Effector memory CD4-positive, alpha-beta T cell (primary cell): ENCODE measurements around the gene ATXN2.
"Not testable (repeated sequence)": the region's sequence is repeated elsewhere in the genome, so short reads cannot be mapped to it uniquely, and the experiment has no call there.

Experiments used
- DNase-seq, 3 donors: peaks; one replicate each; pipeline ENCODE4 v3.0.0-alpha.2; 2020
- H3K27ac ChIP-seq: 2 replicates; pipeline ENCODE4 v1.7.0; 2013; ENCODE audit warnings: mild to moderate bottlenecking, low read length, moderate library complexity; ENCODE audit not compliant: insufficient read depth, poor library complexity, severe bottlenecking
- H3K27me3 ChIP-seq: replicated peaks from 2 replicates; pipeline ENCODE4 v1.7.0; 2013; ENCODE audit warnings: mild to moderate bottlenecking, low read length; ENCODE audit not compliant: insufficient read depth, control insufficient read depth, poor library complexity, severe bottlenecking
- H3K36me3 ChIP-seq: 2 replicates; pipeline ENCODE4 v1.7.0; 2013; ENCODE audit warnings: mild to moderate bottlenecking, low read length, moderate library complexity; ENCODE audit not compliant: control insufficient read depth, insufficient read depth
- H3K4me1 ChIP-seq: 2 replicates; pipeline ENCODE4 v1.7.0; 2013; ENCODE audit warnings: low read length, mild to moderate bottlenecking; ENCODE audit not compliant: control insufficient read depth, insufficient read depth, poor library complexity, severe bottlenecking
- H3K4me3 ChIP-seq: 2 replicates; pipeline ENCODE4 v1.7.0; 2013; ENCODE audit warnings: low read length, low read depth, mild to moderate bottlenecking; ENCODE audit not compliant: insufficient read depth, poor library complexity, severe bottlenecking
- H3K9me3 ChIP-seq: 2 replicates; pipeline ENCODE4 v1.7.0; 2013; ENCODE audit warnings: mild to moderate bottlenecking, low read length, moderate library complexity; ENCODE audit not compliant: control insufficient read depth

The ATXN2 gene

DNA sequence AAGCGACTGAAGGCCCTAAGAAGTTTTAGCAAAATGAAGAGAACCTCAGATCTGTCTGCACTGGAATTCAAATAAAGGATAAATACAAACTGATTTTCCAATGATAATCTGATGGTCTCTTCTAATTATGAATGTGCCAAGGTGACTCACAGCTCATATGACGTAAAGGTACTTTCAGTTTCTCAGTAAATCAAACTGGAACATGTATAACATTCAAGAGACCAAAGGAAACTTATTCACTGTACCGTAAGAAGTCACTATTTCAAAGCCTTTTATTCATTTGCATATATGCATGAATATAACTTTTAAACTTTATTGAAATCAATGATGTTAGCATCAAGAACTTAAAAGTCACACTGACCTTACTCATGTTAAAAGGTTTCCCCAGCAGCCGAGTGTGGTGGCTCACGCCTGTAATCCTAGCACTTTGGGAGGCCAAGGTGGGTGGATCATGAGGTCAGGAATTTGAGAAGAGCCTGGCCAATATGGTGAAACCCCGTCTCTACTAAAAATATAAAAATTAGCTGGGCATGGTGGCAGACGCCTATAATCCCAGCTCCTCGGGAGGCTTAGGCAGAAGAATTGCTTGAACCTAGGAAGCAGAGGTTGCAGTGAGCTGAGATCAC, 52.2 kb downstream of the ATXN2 start:
- Histone ChIP-seq H3K36me3 (peaks cover 11% of the 10 kb centered on the region), H3K27me3 (no peaks in the 10 kb centered on the region), H3K9me3 (no peaks in the 10 kb centered on the region), H3K4me3 (no peak overlapping the region), H3K4me1 (no peaks in the 10 kb centered on the region), H3K27ac (no peak overlapping the region)
- DNase-seq: no peak

DNA sequence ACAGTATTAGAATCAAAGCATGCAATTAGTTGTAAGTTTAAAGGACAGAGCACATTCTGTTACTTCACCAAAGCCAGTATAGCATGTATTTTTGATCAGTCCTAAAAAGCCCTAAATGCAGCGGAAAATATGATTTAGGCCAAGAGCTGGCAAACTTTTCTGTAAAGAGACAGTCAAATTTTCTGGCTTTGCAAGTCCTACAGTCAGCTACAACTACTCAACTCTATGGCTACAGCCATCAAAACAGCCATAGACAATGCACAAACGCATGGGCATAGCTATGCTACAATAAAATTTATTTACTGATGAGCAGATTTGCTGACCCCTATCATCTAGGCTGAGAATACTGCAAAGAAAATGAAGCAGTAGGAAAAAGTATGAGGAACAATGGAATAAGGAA, 52.9 kb downstream of the ATXN2 start:
- Histone ChIP-seq H3K4me1 (no peaks in the 10 kb centered on the region), H3K36me3 (peaks cover 10% of the 10 kb centered on the region), H3K4me3 (no peak overlapping the region), H3K27me3 (no peaks in the 10 kb centered on the region), H3K27ac (no peak overlapping the region), H3K9me3 (no peaks in the 10 kb centered on the region)
- DNase-seq: no peak

DNA sequence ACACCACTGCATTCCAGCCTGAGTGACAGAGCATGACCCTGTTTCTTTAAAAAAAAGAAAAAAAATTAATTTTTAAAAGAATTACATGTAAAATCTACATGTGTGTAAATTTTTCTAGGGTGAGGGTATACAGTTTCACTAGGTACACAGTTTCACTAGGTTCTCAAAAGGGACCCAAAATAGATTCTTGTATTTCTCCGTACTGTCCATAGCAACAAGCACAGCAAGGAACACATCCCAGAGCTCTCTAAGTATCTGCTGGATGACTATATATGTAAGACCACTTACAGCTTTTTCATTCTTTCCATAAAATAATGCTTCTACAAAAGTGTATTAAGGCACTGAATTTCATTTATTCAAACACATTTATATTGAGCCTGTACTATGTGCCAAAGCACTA, 55.1 kb downstream of the ATXN2 start:
- Histone ChIP-seq H3K27me3 (no peaks in the 10 kb centered on the region), H3K4me1 (no peaks in the 10 kb centered on the region), H3K4me3 (no peak overlapping the region), H3K27ac (no peak overlapping the region), H3K9me3 (no peaks in the 10 kb centered on the region), H3K36me3 (peaks cover 10% of the 10 kb centered on the region)
- no peak for DNase-seq

DNA sequence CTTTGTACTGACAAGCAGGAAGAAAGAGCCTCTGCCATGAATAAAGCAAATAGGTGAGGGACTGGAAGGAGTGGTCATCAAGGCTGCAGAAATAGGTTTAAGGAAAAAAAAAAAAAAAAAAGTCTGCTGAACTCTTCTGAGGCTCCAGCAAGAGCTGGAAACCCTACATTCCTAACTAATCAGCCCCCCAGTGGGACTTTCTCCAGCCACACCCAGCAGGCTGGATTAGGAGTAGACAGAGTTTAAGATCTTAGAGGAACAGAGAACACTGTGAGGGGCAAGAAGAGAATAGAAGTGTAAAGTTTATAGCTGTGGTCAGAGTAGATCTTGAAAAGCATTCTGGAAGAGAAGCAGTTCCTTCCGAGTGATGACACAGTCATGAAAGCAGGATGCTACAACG, 66.4 kb downstream of the ATXN2 start:
- no peak overlapping the region for H3K4me3 ChIP-seq
- H3K27ac ChIP-seq: no peak overlapping the region
- H3K9me3 ChIP-seq: no peaks in the 10 kb centered on the region
- DNase-seq: no peak
- peaks cover 4% of the 10 kb centered on the region for H3K36me3 ChIP-seq
- H3K4me1 ChIP-seq: no peaks in the 10 kb centered on the region
- H3K27me3 ChIP-seq: no peaks in the 10 kb centered on the region

DNA sequence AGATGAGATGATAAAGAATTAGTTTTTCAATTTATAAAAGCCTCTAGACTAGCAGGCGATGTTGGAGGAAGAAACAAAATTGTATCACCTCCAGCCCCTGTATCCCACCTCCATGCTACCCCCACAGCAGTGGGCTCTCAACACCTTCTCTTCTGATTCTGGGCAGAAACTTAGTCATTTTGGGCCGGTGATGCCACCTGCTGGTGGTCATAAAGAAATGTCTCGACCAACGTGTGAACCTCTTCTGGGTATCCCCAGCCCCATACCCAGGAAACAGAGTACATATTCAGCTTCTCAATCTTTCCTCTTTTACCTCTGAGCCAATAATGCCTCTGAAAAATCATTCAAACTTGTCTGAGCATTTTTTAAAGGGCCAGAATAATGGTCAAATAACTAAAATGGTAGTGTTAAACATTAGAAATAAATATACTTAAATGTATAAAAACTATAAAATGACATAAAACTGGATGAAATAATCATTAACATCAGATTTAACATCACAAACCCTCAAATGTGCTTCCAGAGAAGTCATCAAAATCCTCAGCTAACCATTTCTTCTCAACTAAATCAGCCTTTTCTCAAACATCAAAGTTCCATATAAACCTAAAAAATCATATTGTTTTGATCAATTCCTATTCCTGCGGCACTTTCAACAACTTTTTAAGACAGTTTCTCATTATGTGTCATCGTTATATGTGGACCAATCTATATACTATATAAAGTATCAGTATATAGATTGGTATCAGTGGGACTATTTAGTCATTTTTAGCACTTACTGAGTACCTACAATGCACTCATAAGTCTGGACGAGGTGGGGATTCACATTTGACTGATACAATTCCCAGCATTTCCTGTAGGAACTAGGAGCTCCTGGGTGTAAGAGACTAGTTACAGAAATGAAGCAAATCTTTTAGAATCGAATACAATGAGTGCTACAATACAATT, 69.4 kb downstream of the ATXN2 start:
- Histone ChIP-seq H3K4me3 (no peak overlapping the region), H3K27ac (no peak overlapping the region), H3K36me3 (peaks cover 18% of the 10 kb centered on the region), H3K27me3 (no peaks in the 10 kb centered on the region), H3K9me3 (no peaks in the 10 kb centered on the region), H3K4me1 (no peaks in the 10 kb centered on the region)
- peak; percentile 23 to 42 (median 26) for DNase-seq

DNA sequence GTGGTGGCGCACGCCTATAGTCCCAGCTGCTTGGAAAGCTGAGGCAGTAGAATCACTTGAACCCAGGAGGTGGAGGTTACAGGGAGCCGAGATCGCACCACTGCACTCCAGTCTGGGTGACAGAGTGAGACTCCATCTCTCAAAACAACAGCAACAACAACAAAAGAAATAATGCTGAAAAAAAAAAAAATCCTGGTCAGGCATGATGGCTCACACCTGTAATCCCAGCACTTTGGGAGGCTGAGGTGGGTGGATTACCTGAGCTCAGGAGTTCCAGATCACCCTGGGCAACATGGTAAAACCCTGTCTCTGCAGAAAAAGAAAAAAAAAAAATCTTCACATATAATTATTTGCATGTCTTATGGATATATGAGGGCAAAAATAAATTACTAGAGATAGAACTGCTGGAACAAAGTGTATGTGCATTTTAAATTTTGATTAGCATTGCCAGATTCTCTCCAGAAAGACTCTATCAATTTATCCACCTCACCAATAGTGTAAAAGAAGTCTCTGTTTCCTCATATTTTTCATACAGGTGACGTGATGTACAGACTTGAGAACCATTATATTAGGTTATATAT, 75.4 kb downstream of the ATXN2 start:
- H3K36me3 ChIP-seq: peaks cover 36% of the 10 kb centered on the region

DNA sequence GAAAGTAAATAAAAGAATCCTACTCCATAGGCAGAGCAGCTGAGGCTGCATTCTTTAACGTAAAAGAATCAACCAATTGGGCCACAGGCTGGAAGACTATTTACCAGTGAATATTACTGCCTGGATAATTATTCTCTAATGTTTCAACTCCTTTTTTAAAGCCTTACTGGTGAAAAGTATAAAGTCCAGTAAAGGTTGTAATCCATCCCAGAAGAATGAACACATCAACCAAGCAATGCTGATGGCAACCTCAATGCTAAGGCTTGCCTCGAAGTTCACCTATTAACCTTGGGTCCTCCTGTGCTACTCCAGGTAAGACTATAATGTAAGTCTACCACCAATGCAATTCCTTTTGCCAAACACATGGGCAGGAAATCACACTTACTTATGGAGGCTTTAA, 77.3 kb downstream of the ATXN2 start:
- Histone ChIP-seq H3K4me3 (no peak overlapping the region), H3K36me3 (peaks cover 28% of the 10 kb centered on the region), H3K9me3 (no peaks in the 10 kb centered on the region), H3K27ac (no peak overlapping the region), H3K4me1 (no peaks in the 10 kb centered on the region), H3K27me3 (no peaks in the 10 kb centered on the region)
- no peak for DNase-seq

More for the DNA sequence above, 75.4 kb downstream of the ATXN2 start:
- H3K4me1 ChIP-seq: no peaks in the 10 kb centered on the region
- no peak overlapping the region for H3K27ac ChIP-seq
- H3K27me3 ChIP-seq: no peaks in the 10 kb centered on the region
- DNase-seq: no peak
- H3K9me3 ChIP-seq: no peaks in the 10 kb centered on the region
- no peak overlapping the region for H3K4me3 ChIP-seq

DNA sequence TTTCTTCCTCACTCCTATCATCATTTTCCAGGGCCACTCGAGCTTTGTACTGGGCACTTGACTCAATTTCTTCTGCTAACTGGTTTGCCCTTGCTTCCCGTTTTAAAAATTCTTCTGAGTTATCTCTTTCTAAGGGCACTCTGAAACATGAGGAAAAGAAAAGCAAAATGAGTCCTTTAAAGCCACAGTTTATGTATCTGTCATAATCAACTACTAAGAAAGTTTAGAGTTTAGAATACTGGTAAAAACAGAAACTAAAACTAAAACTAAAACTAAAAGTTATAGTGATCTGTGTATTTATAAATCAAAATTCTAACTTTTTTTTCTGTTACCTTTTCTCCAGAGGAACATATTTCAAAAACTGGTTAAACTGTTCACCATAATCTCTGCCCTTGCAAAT, 79.2 kb downstream of the ATXN2 start:
- Histone ChIP-seq H3K27me3 (no peaks in the 10 kb centered on the region), H3K4me1 (no peaks in the 10 kb centered on the region), H3K4me3 (no peak overlapping the region), H3K9me3 (no peaks in the 10 kb centered on the region), H3K27ac (no peak overlapping the region), H3K36me3 (peaks cover 24% of the 10 kb centered on the region)
- DNase-seq: no peak

DNA sequence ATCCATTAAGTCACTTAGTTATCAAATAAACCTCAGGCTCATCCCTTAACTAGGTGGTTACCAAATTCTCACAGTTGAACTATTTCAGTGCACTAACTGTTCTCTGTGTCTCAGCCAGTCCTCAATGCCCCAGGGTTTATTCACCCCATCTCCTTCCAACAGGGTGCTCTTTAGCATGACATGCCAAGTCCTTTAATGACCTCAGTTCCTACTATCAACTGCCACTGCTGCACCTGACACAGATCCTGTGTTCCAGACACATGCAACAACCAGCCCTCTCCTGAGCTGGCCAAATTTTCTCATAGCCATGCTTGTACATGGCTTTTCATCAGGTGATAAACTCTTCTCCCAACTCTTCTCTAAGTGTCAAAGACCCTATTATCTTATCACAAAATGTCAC, 80.0 kb downstream of the ATXN2 start:
- Histone ChIP-seq H3K27me3 (no peaks in the 10 kb centered on the region), H3K27ac (no peak overlapping the region), H3K4me1 (no peaks in the 10 kb centered on the region), H3K4me3 (no peak overlapping the region), H3K9me3 (no peaks in the 10 kb centered on the region), H3K36me3 (peaks cover 18% of the 10 kb centered on the region)
- DNase-seq: no peak

DNA sequence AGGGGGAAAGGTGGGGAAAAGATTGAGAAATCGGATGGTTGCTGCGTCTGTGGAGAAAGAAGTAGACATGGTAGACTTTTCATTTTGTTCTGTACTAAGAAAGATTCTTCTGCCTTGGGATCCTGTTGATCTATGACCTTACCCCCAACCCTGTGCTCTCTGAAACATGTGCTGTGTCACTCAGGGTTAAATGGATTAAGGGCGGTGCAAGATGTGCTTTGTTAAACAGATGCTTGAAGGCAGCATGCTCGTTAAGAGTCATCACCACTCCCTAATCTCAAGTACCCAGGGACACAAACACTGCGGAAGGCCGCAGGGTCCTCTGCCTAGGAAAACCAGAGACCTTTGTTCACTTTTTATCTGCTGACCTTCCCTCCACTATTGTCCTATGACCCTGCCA, 91.4 kb downstream of the ATXN2 start:
- H3K27ac ChIP-seq, DNase-seq, H3K4me3 ChIP-seq, H3K9me3 ChIP-seq, H3K27me3 ChIP-seq, H3K4me1 ChIP-seq: not testable (repeated sequence)
- H3K36me3 ChIP-seq: peaks cover 28% of the 10 kb centered on the region
